GM12878 (cell line): ENCODE measurements around the gene EME2. TPM values are rescaled to one million over a fixed set of nuclear protein-coding genes. Genes with fewer than 3 reads are reported as not detected.

ENCODE experiments used
- ATAC-seq: fragments of 200-7000 bp; cut with Tn5 transposase; 3 replicates; pipeline ENCODE4 v1.9.1; 2020; ENCODE audit warnings: mild to moderate bottlenecking, moderate library complexity
- BruUV-seq: library from RNA; stranded (reverse); fragments of 400-500 nt; replicated peaks from 2 replicates; lab custom pipeline; 2021; lab: Mats Ljungman, UMichigan
- CTCF ChIA-PET: fragments of 300-600 bp; sonication (Branson Sonifier 250); formaldehyde crosslinking; extraction: SDS; loops from one replicate; lab custom pipeline; 2021; ENCODE audit warnings: inconsistent platforms; lab: Yijun Ruan, JAX
- POLR2A ChIA-PET: fragments of 350-600 bp; formaldehyde crosslinking; extraction: SDS; loops from one replicate; lab custom pipeline; 2021; ENCODE audit warnings: inconsistent platforms; lab: Charles Lee
- RAD21 ChIA-PET: fragments of 300-600 bp; sonication (Branson Sonifier 250); formaldehyde crosslinking; loops from one replicate; lab custom pipeline; 2023; ENCODE audit warnings: antibody characterized with exemption; ENCODE audit not compliant: unreplicated experiment; lab: Charles Lee
- SMC1A ChIA-PET: fragments of 300-600 bp; sonication (Branson Sonifier 250); formaldehyde crosslinking; loops from one replicate; lab custom pipeline; 2023; ENCODE audit not compliant: unreplicated experiment, uncharacterized antibody; lab: Charles Lee
- DNase-seq: peaks from one replicate; pipeline ENCODE4 v3.0.0-alpha.2; 2011; ENCODE audit warnings: low read depth, low spot score
- FAIRE-seq: peaks from 3 replicates; lab custom pipeline; 2011; peaks lifted over from hg19 to GRCh38; lab: Jason Lieb, UNC
- H2AFZ ChIP-seq: 2 replicates; pipeline ENCODE4 v1.6.0; 2011; ENCODE audit warnings: low read depth, low read length, control low read depth; ENCODE audit not compliant: control insufficient read depth
- H3K27ac ChIP-seq: 2 replicates; pipeline ENCODE4 v1.5.1; 2011; ENCODE audit warnings: control low read depth; ENCODE audit not compliant: control insufficient read depth, insufficient read depth
- H3K27me3 ChIP-seq, 2 experiments: replicated peaks in 1 of 2; 2 replicates each; pipeline versions ENCODE4 v1.6.0 to v1.6.1; 2011; ENCODE audit warnings: low read length in 1 of 2; ENCODE audit not compliant: control insufficient read depth in 2 of 2, insufficient read depth in 2 of 2
- H3K36me3 ChIP-seq, 2 experiments: 2 replicates each; pipeline ENCODE4 v1.5.1; 2011; ENCODE audit warnings: low read length in 1 of 2; ENCODE audit not compliant: control insufficient read depth in 2 of 2, insufficient read depth in 2 of 2
- H3K4me1 ChIP-seq: 2 replicates; pipeline ENCODE4 v1.6.1; 2011; ENCODE audit warnings: mild to moderate bottlenecking, low read length, moderate library complexity, mixed read lengths; ENCODE audit not compliant: control insufficient read depth, insufficient read depth
- H3K4me2 ChIP-seq: 2 replicates; pipeline ENCODE4 v1.6.0; 2011; ENCODE audit warnings: control low read depth; ENCODE audit not compliant: control insufficient read depth, insufficient read depth
- H3K4me3 ChIP-seq: fragments of 200-600 bp; sonication (generic); 2 replicates; pipeline ENCODE4 v1.5.1; 2016
- H3K79me2 ChIP-seq: 2 replicates; pipeline ENCODE4 v1.6.0; 2011; ENCODE audit warnings: low read length; ENCODE audit not compliant: control insufficient read depth, insufficient read depth
- H3K9ac ChIP-seq: 2 replicates; pipeline ENCODE4 v1.8.0; 2011; ENCODE audit warnings: low read length, control low read depth, mixed read lengths; ENCODE audit not compliant: control insufficient read depth, insufficient read depth
- H3K9me3 ChIP-seq: replicated peaks from 3 replicates; pipeline ENCODE4 v1.5.1; 2011; ENCODE audit warnings: mild to moderate bottlenecking, low read length; ENCODE audit not compliant: control insufficient read depth, insufficient read depth
- H4K20me1 ChIP-seq: 2 replicates; pipeline ENCODE4 v1.6.0; 2011; ENCODE audit not compliant: control insufficient read depth, insufficient read depth
- CHD1 ChIP-seq: IDR thresholded peaks from 2 replicates; pipeline ENCODE4 v1.6.1; 2012; ENCODE audit warnings: low read depth, low read length, improper control_type of control experiment
- FOXM1 ChIP-seq: IDR thresholded peaks from 2 replicates; pipeline ENCODE4 v1.6.1; 2012; ENCODE audit warnings: low read depth, mild to moderate bottlenecking, inconsistent platforms, low read length, moderate library complexity
- NR2C2 ChIP-seq: IDR thresholded peaks from 2 replicates; pipeline ENCODE4 v1.6.1; 2011; ENCODE audit warnings: borderline replicate concordance, low read depth; ENCODE audit not compliant: control insufficient read depth, insufficient read length
- REST ChIP-seq: IDR thresholded peaks from 2 replicates; pipeline ENCODE4 v1.6.1; 2012; ENCODE audit warnings: mild to moderate bottlenecking, low read depth, low read length
- TAF1 ChIP-seq: IDR thresholded peaks from 2 replicates; pipeline ENCODE4 v1.6.1; 2011; ENCODE audit warnings: mild to moderate bottlenecking, low read depth, low read length, borderline replicate concordance
- WGBS: methylation state at CpG from one replicate; pipeline ENCODE4 v1.1.6; 2016; ENCODE audit warnings: low lambda C conversion rate; ENCODE audit not compliant: insufficient replicate concordance, insufficient coverage; ENCODE audit errors: missing lambda C conversion rate; 5-methylcytosine and 5-hydroxymethylcytosine counted together
- in situ Hi-C: fragments of 300-500 bp; cut with MboI; formaldehyde crosslinking; loops from 9 replicates; pipeline ENCODE4 v1.14.3; 2018; ENCODE audit warnings: mixed read lengths
- intact Hi-C: fragments of 100-400 bp; cut with micrococcal nuclease; formaldehyde crosslinking; loops from one replicate; pipeline ENCODE4 v1.14.2; 2022; ENCODE audit not compliant: unreplicated experiment
- polyA plus RNA-seq, 11 experiments: library from polyadenylated mRNA; depleted of rRNA in 4 of 11; unstranded in 6 of 11; stranded (reverse) in 5 of 11; fragments of >200 nt; fragmentation: Nextera tagmentation in 4 of 11; fragmentation: Illumina TruSeq in 1 of 11; extraction: Ambion mirVana in 4 of 11; extraction: Trizol in 1 of 11; gene quantifications; 1 replicate in 1 of 11; 2 replicates in 10 of 11; pipeline versions ENCODE4 v1.2.1 to v1.2.3, GENCODE V29; 2011 to 2016; ENCODE audit warnings: inconsistent platforms in 2 of 11, missing spikeins in 2 of 11, low read depth in 1 of 11
- total RNA-seq, 4 experiments: library from RNA; depleted of rRNA in 3 of 4; stranded (reverse); fragments of >200 nt in 3 of 4; fragmentation: Illumina TruSeq in 1 of 4; extraction: Trizol in 1 of 4; gene quantifications; 2 replicates each; pipeline versions ENCODE4 v1.2.1 to v1.2.3, GENCODE V29; 2013 to 2021
- TF ChIP-seq, protein P1 (sequence below): fragments of 150-350 bp; IDR thresholded peaks from 2 replicates; pipeline ENCODE4 v1.6.1; 2016; ENCODE audit warnings: low read depth, low read length

EME2 gene
- total and polyA plus RNA-seq, 10 of the 15 experiments (the other 5 are each of a cell fraction or from before 2014, with no cell fraction given): 0.29 to 16.9 (median 4.1) TPM

- TF ChIP-seq NR2C2: no peak
- TF ChIP-seq, protein P1, sequence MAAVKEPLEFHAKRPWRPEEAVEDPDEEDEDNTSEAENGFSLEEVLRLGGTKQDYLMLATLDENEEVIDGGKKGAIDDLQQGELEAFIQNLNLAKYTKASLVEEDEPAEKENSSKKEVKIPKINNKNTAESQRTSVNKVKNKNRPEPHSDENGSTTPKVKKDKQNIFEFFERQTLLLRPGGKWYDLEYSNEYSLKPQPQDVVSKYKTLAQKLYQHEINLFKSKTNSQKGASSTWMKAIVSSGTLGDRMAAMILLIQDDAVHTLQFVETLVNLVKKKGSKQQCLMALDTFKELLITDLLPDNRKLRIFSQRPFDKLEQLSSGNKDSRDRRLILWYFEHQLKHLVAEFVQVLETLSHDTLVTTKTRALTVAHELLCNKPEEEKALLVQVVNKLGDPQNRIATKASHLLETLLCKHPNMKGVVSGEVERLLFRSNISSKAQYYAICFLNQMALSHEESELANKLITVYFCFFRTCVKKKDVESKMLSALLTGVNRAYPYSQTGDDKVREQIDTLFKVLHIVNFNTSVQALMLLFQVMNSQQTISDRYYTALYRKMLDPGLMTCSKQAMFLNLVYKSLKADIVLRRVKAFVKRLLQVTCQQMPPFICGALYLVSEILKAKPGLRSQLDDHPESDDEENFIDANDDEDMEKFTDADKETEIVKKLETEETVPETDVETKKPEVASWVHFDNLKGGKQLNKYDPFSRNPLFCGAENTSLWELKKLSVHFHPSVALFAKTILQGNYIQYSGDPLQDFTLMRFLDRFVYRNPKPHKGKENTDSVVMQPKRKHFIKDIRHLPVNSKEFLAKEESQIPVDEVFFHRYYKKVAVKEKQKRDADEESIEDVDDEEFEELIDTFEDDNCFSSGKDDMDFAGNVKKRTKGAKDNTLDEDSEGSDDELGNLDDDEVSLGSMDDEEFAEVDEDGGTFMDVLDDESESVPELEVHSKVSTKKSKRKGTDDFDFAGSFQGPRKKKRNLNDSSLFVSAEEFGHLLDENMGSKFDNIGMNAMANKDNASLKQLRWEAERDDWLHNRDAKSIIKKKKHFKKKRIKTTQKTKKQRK: no peak
- TF ChIP-seq FOXM1: no peak
- no peak for TF ChIP-seq CHD1
Measured at GRCh38 chr16:1818873-1819525, 46.4 kb downstream of the EME2 start (continued).

DNA sequence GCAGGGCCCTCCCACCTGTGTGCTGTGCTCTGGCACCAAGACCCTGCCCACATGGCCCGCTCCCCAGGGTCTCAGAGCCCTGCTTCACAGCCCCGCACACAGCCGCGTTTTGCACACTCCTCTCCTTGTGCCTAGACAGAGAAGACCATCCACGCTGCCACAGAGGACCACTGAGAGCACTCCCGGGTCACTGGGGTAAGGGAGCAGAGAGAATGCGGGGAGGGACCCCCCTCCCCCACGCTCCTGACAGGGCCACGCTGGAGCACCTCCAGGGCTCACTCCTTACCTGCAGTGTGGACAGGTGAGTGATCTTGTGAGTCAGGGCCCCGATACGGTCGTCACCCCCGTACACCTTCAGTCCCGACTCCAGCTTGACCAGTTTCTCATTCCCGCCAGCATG is 47.0 kb downstream of the EME2 start:
- Histone ChIP-seq H3K36me3 (no peaks in the 10 kb centered on the region; a peak in 2 of 4 replicates), H3K27ac (no peak overlapping the region), H2AFZ (no peak overlapping the region), H3K4me2 (no peak overlapping the region), H3K79me2 (no peaks in the 10 kb centered on the region), H3K4me1 (no peaks in the 10 kb centered on the region), H3K4me3 (no peak overlapping the region), H3K9me3 (no peaks in the 10 kb centered on the region), H3K9ac (no peak overlapping the region), H3K27me3 (no peaks in the 10 kb centered on the region), H4K20me1 (no peaks in the 10 kb centered on the region)
- FAIRE-seq (no peak), ATAC-seq (no peak), DNase-seq (no peak)
- ChIA-PET RAD21 (no interaction called here), CTCF (no interaction called here), POLR2A (no interaction called here), SMC1A (no interaction called here)
- BruUV-seq: no TSS peak
- TF ChIP-seq REST: no peak
- no peak for TF ChIP-seq TAF1
- in situ Hi-C loops (no loop called here), intact Hi-C loops (no loop called here)
- 90% methylated on average over 15 of the region's 15 CpGs for WGBS
